GM10248 (cell line): ENCODE measurements around the gene OR13H1.
"Not testable (repeated sequence)": the region's sequence is repeated elsewhere in the genome, so short reads cannot be mapped to it uniquely, and the experiment has no call there.

Experiments
- CTCF ChIA-PET: fragments of 300-600 bp; sonication (Branson Sonifier 250); formaldehyde crosslinking; extraction: SDS; loops from one replicate; lab custom pipeline; 2021; ENCODE audit warnings: antibody characterized with exemption; lab: Yijun Ruan, JAX
- POLR2A ChIA-PET: fragments of 350-650 bp; sonication (Branson Sonifier 250); formaldehyde crosslinking; extraction: SDS; loops from one replicate; lab custom pipeline; 2020; ENCODE audit warnings: antibody characterized with exemption; lab: Yijun Ruan, JAX
- DNase-seq: peaks from one replicate; pipeline ENCODE4 v3.0.0; 2012; ENCODE audit errors: extremely low spot score
- TF ChIP-seq, protein P1 (sequence below): IDR thresholded peaks from 2 replicates; pipeline ENCODE4 v1.5.1; 2012; ENCODE audit warnings: mild to moderate bottlenecking, low read depth; ENCODE audit errors: extremely low read depth, missing control alignments, control extremely low read depth

OR13H1 gene, protein sequence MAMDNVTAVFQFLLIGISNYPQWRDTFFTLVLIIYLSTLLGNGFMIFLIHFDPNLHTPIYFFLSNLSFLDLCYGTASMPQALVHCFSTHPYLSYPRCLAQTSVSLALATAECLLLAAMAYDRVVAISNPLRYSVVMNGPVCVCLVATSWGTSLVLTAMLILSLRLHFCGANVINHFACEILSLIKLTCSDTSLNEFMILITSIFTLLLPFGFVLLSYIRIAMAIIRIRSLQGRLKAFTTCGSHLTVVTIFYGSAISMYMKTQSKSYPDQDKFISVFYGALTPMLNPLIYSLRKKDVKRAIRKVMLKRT

GRCh38 chrX:131543774-131544173, at the start of gene OR13H1:
Gene OR13H1, plus strand, starts transcription at chrX:131544074. Its CDS starts 0 bp downstream, at chrX:131544074.
- ChIA-PET CTCF (no interaction called here), POLR2A (no interaction called here)
- no peak for DNase-seq
- TF ChIP-seq, protein P1, sequence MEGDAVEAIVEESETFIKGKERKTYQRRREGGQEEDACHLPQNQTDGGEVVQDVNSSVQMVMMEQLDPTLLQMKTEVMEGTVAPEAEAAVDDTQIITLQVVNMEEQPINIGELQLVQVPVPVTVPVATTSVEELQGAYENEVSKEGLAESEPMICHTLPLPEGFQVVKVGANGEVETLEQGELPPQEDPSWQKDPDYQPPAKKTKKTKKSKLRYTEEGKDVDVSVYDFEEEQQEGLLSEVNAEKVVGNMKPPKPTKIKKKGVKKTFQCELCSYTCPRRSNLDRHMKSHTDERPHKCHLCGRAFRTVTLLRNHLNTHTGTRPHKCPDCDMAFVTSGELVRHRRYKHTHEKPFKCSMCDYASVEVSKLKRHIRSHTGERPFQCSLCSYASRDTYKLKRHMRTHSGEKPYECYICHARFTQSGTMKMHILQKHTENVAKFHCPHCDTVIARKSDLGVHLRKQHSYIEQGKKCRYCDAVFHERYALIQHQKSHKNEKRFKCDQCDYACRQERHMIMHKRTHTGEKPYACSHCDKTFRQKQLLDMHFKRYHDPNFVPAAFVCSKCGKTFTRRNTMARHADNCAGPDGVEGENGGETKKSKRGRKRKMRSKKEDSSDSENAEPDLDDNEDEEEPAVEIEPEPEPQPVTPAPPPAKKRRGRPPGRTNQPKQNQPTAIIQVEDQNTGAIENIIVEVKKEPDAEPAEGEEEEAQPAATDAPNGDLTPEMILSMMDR: no peak

- POLR2A ChIA-PET, DNase-seq: not testable (repeated sequence)
Measured at GRCh38 chrX:131501556-131501955, 42.3 kb upstream of the OR13H1 start.

DNA sequence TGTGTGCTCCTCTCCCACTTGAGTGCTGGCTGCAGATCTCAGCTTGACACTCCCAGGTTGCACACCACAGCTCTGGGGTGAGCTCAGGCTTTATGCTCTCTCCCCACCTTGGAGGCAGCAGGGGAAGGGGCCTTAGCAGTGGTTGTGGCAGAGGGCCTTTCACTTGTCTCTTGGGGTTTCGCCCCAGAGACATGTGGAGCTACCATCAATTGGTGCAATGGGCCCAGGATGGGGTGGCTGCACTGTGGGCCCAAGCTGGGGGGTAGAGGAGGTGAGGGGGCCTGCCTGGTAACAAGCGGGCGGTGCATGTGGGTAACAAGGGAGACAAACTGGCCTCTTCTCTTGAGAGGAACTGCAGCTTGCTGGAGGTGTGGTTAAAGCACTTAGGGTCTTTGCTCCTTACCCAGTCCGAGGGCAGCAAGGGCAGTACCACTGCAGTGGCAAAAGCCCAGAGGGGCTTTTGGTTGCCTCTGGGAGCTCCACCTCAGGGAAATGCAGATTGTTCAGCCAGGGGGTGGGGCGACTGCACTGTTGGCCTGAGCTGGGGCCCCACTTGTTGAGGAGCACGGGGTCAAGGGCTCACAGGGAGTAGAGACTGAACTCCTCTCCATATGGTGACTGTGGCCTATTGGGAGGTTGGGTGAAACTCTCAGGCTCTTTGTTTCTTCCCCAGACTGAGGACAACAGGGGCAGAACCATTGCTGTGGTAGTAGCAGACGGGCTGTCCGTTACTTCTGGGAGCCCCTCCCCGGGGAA, 30.5 kb upstream of the OR13H1 start:
- DNase-seq: no peak
- ChIA-PET CTCF (no interaction called here), POLR2A (no interaction called here)
- TF ChIP-seq, protein P1: no peak

More at GRCh38 chrX:131501556-131501955, 42.3 kb upstream of the OR13H1 start:
- CTCF ChIA-PET: not testable (repeated sequence)

- ChIA-PET POLR2A (no interaction called here), CTCF (no interaction called here)
- DNase-seq: no peak
- TF ChIP-seq, protein P1: no peak
Measured at GRCh38 chrX:131521824-131522223, 22.1 kb upstream of the OR13H1 start.

DNA sequence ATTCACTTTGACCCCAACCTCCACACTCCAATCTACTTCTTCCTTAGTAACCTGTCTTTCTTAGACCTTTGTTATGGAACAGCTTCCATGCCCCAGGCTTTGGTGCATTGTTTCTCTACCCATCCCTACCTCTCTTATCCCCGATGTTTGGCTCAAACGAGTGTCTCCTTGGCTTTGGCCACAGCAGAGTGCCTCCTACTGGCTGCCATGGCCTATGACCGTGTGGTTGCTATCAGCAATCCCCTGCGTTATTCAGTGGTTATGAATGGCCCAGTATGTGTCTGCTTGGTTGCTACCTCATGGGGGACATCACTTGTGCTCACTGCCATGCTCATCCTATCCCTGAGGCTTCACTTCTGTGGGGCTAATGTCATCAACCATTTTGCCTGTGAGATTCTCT, 344 bp downstream of the OR13H1 start:
- ChIA-PET POLR2A (no interaction called here), CTCF (no interaction called here)
- DNase-seq: no peak
- TF ChIP-seq, protein P1: no peak

GRCh38 chrX:131549011-131549410, 5.1 kb downstream of the OR13H1 start:
- ChIA-PET CTCF (no interaction called here), POLR2A (no interaction called here)
- TF ChIP-seq, protein P1: no peak
- no peak for DNase-seq

- POLR2A ChIA-PET, CTCF ChIA-PET, DNase-seq: not testable (repeated sequence)
Measured at GRCh38 chrX:131552453-131552852, 8.6 kb downstream of the OR13H1 start.
